Endothelial cell of umbilical vein (primary cell): ENCODE results near the gene APOH. TPM values are rescaled to one million over a fixed set of nuclear protein-coding genes. Genes with fewer than 3 reads are reported as not detected.

Experiments
- BruUV-seq: library from RNA; stranded (reverse); fragments of 400-500 nt; replicated peaks from 2 replicates; lab custom pipeline; 2021; lab: Mats Ljungman, UMichigan
- CTCF ChIA-PET: fragments of 300-600, 350-600 bp; sonication (Branson Sonifier 250); formaldehyde crosslinking; loops from one replicate; lab custom pipeline; 2021; ENCODE audit warnings: antibody characterized with exemption, inconsistent platforms; lab: Charles Lee
- POLR2A ChIA-PET: fragments of 300-600, 350-600 bp; sonication (Branson Sonifier 250); formaldehyde crosslinking; loops from one replicate; lab custom pipeline; 2021; ENCODE audit warnings: antibody characterized with exemption, inconsistent platforms; lab: Charles Lee
- DNase-seq: peaks from one replicate; pipeline ENCODE4 v3.0.0-alpha.2; 2011; ENCODE audit warnings: low read depth, low spot score
- FAIRE-seq: peaks from 2 replicates; lab custom pipeline; 2011; peaks lifted over from hg19 to GRCh38; lab: Jason Lieb, UNC
- H2AFZ ChIP-seq: 2 replicates; pipeline ENCODE4 v1.6.0; 2012; ENCODE audit warnings: low read depth, low read length, control low read depth, inconsistent platforms
- H3K27ac ChIP-seq: 2 replicates; pipeline ENCODE4 v1.5.1; 2011; ENCODE audit warnings: low read depth, mild to moderate bottlenecking, control low read depth, low read length, moderate library complexity; ENCODE audit not compliant: insufficient read depth
- H3K27me3 ChIP-seq, 2 experiments: 2 replicates each; pipeline versions ENCODE4 v1.6.0 to v1.6.1; 2011; ENCODE audit warnings: low read length in 2 of 2, mixed read lengths in 1 of 2; ENCODE audit not compliant: control insufficient read depth in 2 of 2, insufficient read depth in 2 of 2
- H3K36me3 ChIP-seq, 2 experiments: 2 replicates in 1 of 2; 3 replicates in 1 of 2; pipeline ENCODE4 v1.5.1; 2011; ENCODE audit warnings: low read length in 2 of 2, mild to moderate bottlenecking in 1 of 2, moderate library complexity in 1 of 2; ENCODE audit not compliant: control insufficient read depth in 2 of 2, insufficient read depth in 2 of 2; ENCODE audit errors: extremely low read depth in 1 of 2
- H3K4me1 ChIP-seq: 3 replicates; pipeline ENCODE4 v1.5.1; 2011; ENCODE audit warnings: mild to moderate bottlenecking, low read length; ENCODE audit not compliant: control insufficient read depth, insufficient read depth; ENCODE audit errors: extremely low read depth
- H3K4me2 ChIP-seq: 2 replicates; pipeline ENCODE4 v1.6.1; 2011; ENCODE audit warnings: low read length, control low read depth, mixed read lengths; ENCODE audit not compliant: insufficient read depth
- H3K4me3 ChIP-seq, 3 experiments: fragments of 200-600 bp in 1 of 3; sonication (generic), shearing (Covaris generic) in 1 of 3; replicated peaks in 1 of 3; 2 replicates each; pipeline ENCODE4 v1.5.1; 2011 to 2016; ENCODE audit warnings: control low read depth in 3 of 3, low read length in 3 of 3, mild to moderate bottlenecking in 2 of 3, inconsistent platforms in 1 of 3, low read depth in 1 of 3, moderate library complexity in 1 of 3; ENCODE audit not compliant: insufficient read depth in 1 of 3
- H3K79me2 ChIP-seq: 2 replicates; pipeline ENCODE4 v1.6.0; 2012; ENCODE audit warnings: low read length, inconsistent platforms; ENCODE audit not compliant: control insufficient read depth, insufficient read depth
- H3K9ac ChIP-seq: replicated peaks from 2 replicates; pipeline ENCODE3; 2011; ENCODE audit warnings: low read length, control low read depth; ENCODE audit not compliant: insufficient read depth; ENCODE audit errors: extremely low read depth
- H3K9me1 ChIP-seq: replicated peaks from 3 replicates; pipeline ENCODE4 v1.6.0; 2011; ENCODE audit warnings: mild to moderate bottlenecking, low read length; ENCODE audit not compliant: control insufficient read depth, insufficient read depth; ENCODE audit errors: extremely low read depth
- H3K9me3 ChIP-seq: replicated peaks from 2 replicates; pipeline ENCODE4 v1.5.1; 2012; ENCODE audit warnings: low read length, inconsistent platforms; ENCODE audit not compliant: control insufficient read depth, insufficient read depth
- H4K20me1 ChIP-seq: replicated peaks from 2 replicates; pipeline ENCODE3; 2011; ENCODE audit warnings: mild to moderate bottlenecking, low read length; ENCODE audit not compliant: control insufficient read depth, insufficient read depth; ENCODE audit errors: extremely low read depth
- EZH2 ChIP-seq: IDR thresholded peaks from 2 replicates; pipeline ENCODE4 v1.6.1; 2012; ENCODE audit warnings: borderline replicate concordance, low read depth, mild to moderate bottlenecking, moderate library complexity, low read length, inconsistent platforms; ENCODE audit not compliant: severe bottlenecking
- FOS ChIP-seq: IDR thresholded peaks from 2 replicates; pipeline ENCODE4 v1.6.1; 2011; ENCODE audit warnings: mild to moderate bottlenecking, low read length, moderate library complexity, borderline replicate concordance; ENCODE audit not compliant: insufficient read depth
- GATA2 ChIP-seq: IDR thresholded peaks from 2 replicates; pipeline ENCODE4 v1.7.0; 2011; ENCODE audit warnings: low read depth, mild to moderate bottlenecking, moderate library complexity, mixed read lengths, low read length; ENCODE audit not compliant: insufficient read length, insufficient read depth
- JUN ChIP-seq: IDR thresholded peaks from 2 replicates; pipeline ENCODE4 v1.6.1; 2011; ENCODE audit warnings: borderline replicate concordance, low read depth; ENCODE audit not compliant: insufficient read length, insufficient read depth
- POLR2A ChIP-seq: IDR thresholded peaks from 2 replicates; pipeline ENCODE4 v1.6.1; 2012; ENCODE audit warnings: low read depth, mild to moderate bottlenecking, control low read depth, low read length
- POLR2AphosphoS5 ChIP-seq: IDR thresholded peaks from 2 replicates; pipeline ENCODE4 v1.6.1; 2012; ENCODE audit warnings: low read depth, mild to moderate bottlenecking, control low read depth, low read length, moderate library complexity; ENCODE audit not compliant: insufficient read depth
- dilution Hi-C: fragments of 300-500 bp; cut with MboI; formaldehyde crosslinking; loops from one replicate; pipeline ENCODE4 v1.15.0; 2019; ENCODE audit warnings: low sequenced_read_pairs; ENCODE audit not compliant: extremely low pct_ligation_motif_present
- intact Hi-C: fragments of 100-400 bp; cut with micrococcal nuclease; formaldehyde crosslinking; loops from one replicate; pipeline ENCODE4 v1.10.0; 2022
- polyA plus RNA-seq, 4 experiments: library from polyadenylated mRNA; depleted of rRNA in 3 of 4; stranded (reverse) in 3 of 4; unstranded in 1 of 4; fragments of >200 nt; gene quantifications; 2 replicates each; pipeline versions ENCODE4 v1.2.1 to v1.2.3, GENCODE V29; 2011 to 2012; ENCODE audit warnings: missing spikeins in 1 of 4
- total RNA-seq: library from RNA; stranded (reverse); gene quantifications from 2 replicates; pipeline ENCODE4 v1.2.3, GENCODE V29; 2021

The APOH gene
- total and polyA plus RNA-seq, 2 donors (not counting 3 experiments of a cell fraction or from before 2014, with no cell fraction given), result not detected

GRCh38 chr17:66221755-66222530 is 7.3 kb downstream of the APOH start:
- Histone ChIP-seq H3K79me2 (no peaks in the 10 kb centered on the region), H3K4me3 (no peak overlapping the region), H3K36me3 (no peaks in the 10 kb centered on the region), H3K9me1 (no peaks in the 10 kb centered on the region), H4K20me1 (no peaks in the 10 kb centered on the region), H3K4me2 (no peak overlapping the region), H3K9ac (no peak overlapping the region), H3K27me3 (peaks cover 13 to 17% of the 10 kb centered on the region in 2 experiments), H3K9me3 (no peaks in the 10 kb centered on the region), H2AFZ (no peak overlapping the region), H3K4me1 (no peaks in the 10 kb centered on the region), H3K27ac (no peak overlapping the region)
- dilution Hi-C loops, result no loop called here
- intact Hi-C loops, result no loop called here
- DNase-seq (no peak), FAIRE-seq (no peak)
- ChIA-PET POLR2A (no interaction called here), CTCF (interaction anchor here (1.1 to 1.3 kb wide), 2 partner anchors 394 to 452 kb away, joined by 3 to 5 read pairs; no protein-coding TSS in a partner anchor)
- BruUV-seq, result no TSS peak
- TF ChIP-seq JUN (no peak), EZH2 (no peak), POLR2AphosphoS5 (no peak)

- POLR2A ChIA-PET, result no interaction called here
- Histone ChIP-seq H3K4me1 (no peaks in the 10 kb centered on the region), H3K4me3 (no peak overlapping the region), H2AFZ (no peak overlapping the region), H3K36me3 (no peaks in the 10 kb centered on the region), H3K9ac (no peak overlapping the region), H3K79me2 (no peaks in the 10 kb centered on the region), H3K27me3 (peaks cover 13 to 17% of the 10 kb centered on the region in 2 experiments), H3K27ac (no peak overlapping the region), H3K4me2 (no peak overlapping the region), H3K9me3 (no peaks in the 10 kb centered on the region), H3K9me1 (no peaks in the 10 kb centered on the region), H4K20me1 (no peaks in the 10 kb centered on the region)
- CTCF ChIA-PET, result interaction anchor here (1.1 to 1.3 kb wide), 2 partner anchors 395 to 452 kb away, joined by 3 to 5 read pairs; no protein-coding TSS in a partner anchor
- DNase-seq (no peak), FAIRE-seq (no peak)
- BruUV-seq, result no TSS peak
- intact Hi-C loops (no loop called here), dilution Hi-C loops (no loop called here)
- no peak for TF ChIP-seq GATA2
- no peak for TF ChIP-seq JUN
- TF ChIP-seq POLR2AphosphoS5, result no peak
- no peak for TF ChIP-seq FOS
- TF ChIP-seq POLR2A, result no peak
These were observed 7.9 kb downstream of the APOH start for GRCh38 chr17:66221343-66221742.
